Psoas muscle (tissue), 8 donors: ENCODE data around the gene CRADD. TPM values are rescaled to one million over a fixed set of nuclear protein-coding genes. Genes with fewer than 3 reads are reported as not detected.

ENCODE experiments used
- ATAC-seq, 4 donors: fragments of 200-7000 bp; cut with Tn5 transposase; one replicate each; pipeline ENCODE4 v1.9.1; 2020; ENCODE audit warnings: moderate library complexity in 3 of 4, mild to moderate bottlenecking in 2 of 4
- DNase-seq, 2 donors: peaks; one replicate each; pipeline ENCODE4 v3.0.0-alpha.2; 2020
- H3K27ac ChIP-seq: fragments of 200-600 bp; one replicate; pipeline ENCODE4 v1.8.0; 2022
- H3K27me3 ChIP-seq, 3 donors: fragments of 200-600 bp in 1 of 3; one replicate each; pipeline versions ENCODE4 v1.6.1 to v1.8.0; 2013 to 2022; ENCODE audit warnings: low read length in 2 of 3, mild to moderate bottlenecking in 2 of 3, moderate library complexity in 1 of 3; ENCODE audit not compliant: insufficient read depth in 3 of 3
- H3K36me3 ChIP-seq, 2 donors: fragments of 200-600 bp in 1 of 2; one replicate each; pipeline versions ENCODE4 v1.6.1 to v1.8.0; 2013 to 2022; ENCODE audit warnings: low read depth in 1 of 2, mild to moderate bottlenecking in 1 of 2, moderate library complexity in 1 of 2; ENCODE audit not compliant: insufficient read depth in 1 of 2
- H3K4me1 ChIP-seq: fragments of 200-600 bp; one replicate; pipeline ENCODE4 v1.8.0; 2022
- H3K4me3 ChIP-seq: fragments of 200-600 bp; one replicate; pipeline ENCODE4 v1.8.0; 2022; ENCODE audit warnings: mild to moderate bottlenecking
- H3K9me3 ChIP-seq: fragments of 200-600 bp; one replicate; pipeline ENCODE4 v1.8.0; 2022
- WGBS, 3 donors: extraction: QIAGEN DNeasy Blood & Tissue Kit; methylation state at CpG; one replicate each; pipeline versions ENCODE4 v1.1.6 to v1.1.7; 2013; 5-methylcytosine and 5-hydroxymethylcytosine counted together
- intact Hi-C, 2 donors: fragments of 100-400 bp; cut with DNase I; formaldehyde crosslinking; loops; one replicate each; pipeline versions ENCODE4 v1.11.0 to v1.14.2; 2022
- polyA plus RNA-seq, 3 donors: library from polyadenylated mRNA; stranded (reverse); fragments of 200-250 nt; gene quantifications; one replicate each; pipeline ENCODE4 v1.2.3, GENCODE V29; 2013
- total RNA-seq, 4 donors: library from RNA; stranded (reverse); fragmentation: NEBNext Ultra II Directional in 2 of 4; extraction: Animal tissue kit (Norgen Biotek cat#: 25700) in 2 of 4; gene quantifications; one replicate each; pipeline versions ENCODE4 v1.2.1 to v1.2.4, GENCODE V29; 2021 to 2023
- TF ChIP-seq, protein P1 (sequence below): fragments of 200-600 bp; IDR thresholded peaks from one replicate; pipeline ENCODE4 v1.8.0; 2022; ENCODE audit warnings: antibody characterized with exemption
- donor health status: healthy with polysubstance abuse.
- donor health status: DM: no; HTN: no; CAD: no; lungs with moderate emphysema.
- donor health status: Bipolar disorder and iron deficiency.
- donor health status: healthy.
- donor health status: DM: yes; HTN: yes; CAD: no.
- donor health status: DM: no; HTN: no; CAD: no.
- donor health status: DM: no; HTN: no; CAD: no.
- donor health status: DM: yes; HTN: yes; CAD: no.

Gene CRADD
- total and polyA plus RNA-seq, 7 donors = 11.0 to 21.1 (median 12.7) TPM

DNA sequence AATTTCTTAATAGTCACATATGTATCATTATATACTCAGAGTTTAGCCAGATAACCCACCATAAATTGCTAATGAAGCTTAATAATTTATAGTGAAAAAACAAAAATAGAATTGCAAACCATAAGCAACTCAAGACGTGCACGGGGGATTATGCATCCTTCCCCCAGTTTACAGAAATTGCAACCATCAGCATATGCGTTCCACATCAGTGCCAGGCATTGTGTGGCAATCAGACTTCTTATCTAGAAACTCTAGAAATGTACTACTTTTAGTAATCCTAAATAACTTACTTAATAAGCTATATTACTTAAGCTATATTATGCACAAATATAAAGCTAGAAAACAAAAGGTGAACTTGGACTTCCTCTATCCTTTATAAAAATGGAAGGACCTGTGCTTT, 115.8 kb downstream of the CRADD start:
- intact Hi-C loops = no loop called here
- TF ChIP-seq, protein P1, sequence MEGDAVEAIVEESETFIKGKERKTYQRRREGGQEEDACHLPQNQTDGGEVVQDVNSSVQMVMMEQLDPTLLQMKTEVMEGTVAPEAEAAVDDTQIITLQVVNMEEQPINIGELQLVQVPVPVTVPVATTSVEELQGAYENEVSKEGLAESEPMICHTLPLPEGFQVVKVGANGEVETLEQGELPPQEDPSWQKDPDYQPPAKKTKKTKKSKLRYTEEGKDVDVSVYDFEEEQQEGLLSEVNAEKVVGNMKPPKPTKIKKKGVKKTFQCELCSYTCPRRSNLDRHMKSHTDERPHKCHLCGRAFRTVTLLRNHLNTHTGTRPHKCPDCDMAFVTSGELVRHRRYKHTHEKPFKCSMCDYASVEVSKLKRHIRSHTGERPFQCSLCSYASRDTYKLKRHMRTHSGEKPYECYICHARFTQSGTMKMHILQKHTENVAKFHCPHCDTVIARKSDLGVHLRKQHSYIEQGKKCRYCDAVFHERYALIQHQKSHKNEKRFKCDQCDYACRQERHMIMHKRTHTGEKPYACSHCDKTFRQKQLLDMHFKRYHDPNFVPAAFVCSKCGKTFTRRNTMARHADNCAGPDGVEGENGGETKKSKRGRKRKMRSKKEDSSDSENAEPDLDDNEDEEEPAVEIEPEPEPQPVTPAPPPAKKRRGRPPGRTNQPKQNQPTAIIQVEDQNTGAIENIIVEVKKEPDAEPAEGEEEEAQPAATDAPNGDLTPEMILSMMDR = no peak
- no peaks in the 10 kb centered on the region for H3K36me3 ChIP-seq
- H3K27ac ChIP-seq = no peak overlapping the region
- H3K4me3 ChIP-seq = no peak overlapping the region
- DNase-seq = no peak
- 81 to 90% (median 82%) methylated on average over 3 of the region's 3 CpGs for WGBS, 3 donors
- H3K27me3 ChIP-seq = no peaks in the 10 kb centered on the region
- peaks cover under 1% of the 10 kb centered on the region for H3K4me1 ChIP-seq
- no peaks in the 10 kb centered on the region for H3K9me3 ChIP-seq
- no peak for ATAC-seq

DNA sequence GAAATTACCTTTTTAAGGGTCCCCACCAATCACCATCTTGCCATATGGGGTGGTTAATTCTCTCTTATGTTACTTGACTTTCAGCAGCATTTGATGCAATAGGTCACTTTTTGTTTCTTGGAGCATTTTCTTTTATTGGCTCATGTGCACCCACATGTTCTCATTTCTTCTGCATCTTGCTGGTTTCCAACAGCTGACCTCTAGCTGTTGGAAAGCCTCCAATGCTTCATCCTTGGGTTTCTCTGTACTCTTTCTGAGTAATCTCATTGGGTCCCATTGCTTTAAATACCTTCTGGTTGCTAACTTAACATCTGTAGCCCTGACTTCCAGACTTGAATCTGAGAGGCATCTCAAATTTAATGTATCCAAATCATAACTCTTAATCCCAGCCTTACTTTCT, 116.8 kb downstream of the CRADD start:
- Histone ChIP-seq H3K27ac (no peak overlapping the region), H3K27me3 (no peaks in the 10 kb centered on the region), H3K4me1 (peaks cover 10% of the 10 kb centered on the region), H3K36me3 (no peaks in the 10 kb centered on the region), H3K9me3 (no peaks in the 10 kb centered on the region), H3K4me3 (no peak overlapping the region)
- TF ChIP-seq, protein P1 = no peak
- intact Hi-C loops = no loop called here
- ATAC-seq = no peak
- DNase-seq = no peak

DNA sequence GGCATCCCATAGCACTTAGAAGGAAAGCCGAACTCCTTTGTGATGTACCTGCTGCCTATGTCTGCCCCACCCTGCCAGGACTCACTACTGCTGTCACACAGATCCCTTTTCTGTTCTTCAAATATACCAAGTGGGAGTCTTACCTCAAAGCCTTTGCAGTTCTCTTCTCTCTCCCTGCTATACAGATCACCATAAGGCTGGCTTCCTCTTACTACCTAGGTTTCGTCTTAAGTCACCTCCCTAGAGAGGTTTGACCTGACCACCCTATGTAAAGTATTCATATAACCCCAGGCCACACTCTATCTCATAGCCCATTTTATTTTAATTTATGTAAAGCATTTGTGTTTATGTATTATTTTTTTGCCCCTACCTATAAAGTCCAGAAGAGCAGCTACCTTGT, 117.6 kb downstream of the CRADD start:
- no peaks in the 10 kb centered on the region for H3K9me3 ChIP-seq
- 96 to 98% (median 97%) methylated on average over 2 of the region's 2 CpGs for WGBS, 3 donors
- no peak overlapping the region for H3K4me3 ChIP-seq
- no peaks in the 10 kb centered on the region for H3K36me3 ChIP-seq
- no peak overlapping the region for H3K27ac ChIP-seq
- H3K4me1 ChIP-seq = peaks cover 10% of the 10 kb centered on the region
- TF ChIP-seq, protein P1 = no peak
- ATAC-seq (no peak), DNase-seq (no peak)
- intact Hi-C loops = no loop called here
- H3K27me3 ChIP-seq = no peaks in the 10 kb centered on the region

DNA sequence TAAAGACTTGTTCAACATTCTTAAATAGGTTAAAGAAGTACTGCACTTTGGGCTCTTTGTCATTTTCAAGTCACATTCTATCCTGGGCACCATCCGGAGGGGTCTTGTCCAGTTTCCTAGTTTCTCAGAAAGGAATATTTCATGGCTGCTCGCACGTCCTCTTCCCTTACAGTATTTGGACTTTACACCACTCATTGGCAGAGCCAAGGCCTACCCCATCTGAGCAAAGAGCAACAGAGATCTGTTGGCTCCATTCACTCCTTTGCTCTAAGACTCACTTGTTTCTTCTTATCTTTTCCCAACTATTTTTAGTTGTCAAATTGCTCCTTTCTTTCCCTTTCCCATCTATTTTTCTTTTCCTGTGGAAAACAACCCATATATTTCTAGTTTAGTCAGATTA, 118.2 kb downstream of the CRADD start:
- no peak for DNase-seq
- no peak overlapping the region for H3K27ac ChIP-seq
- no peaks in the 10 kb centered on the region for H3K9me3 ChIP-seq
- 91 to 96% (median 92%) methylated on average over 3 of the region's 3 CpGs for WGBS, 3 donors
- intact Hi-C loops = no loop called here
- no peak for ATAC-seq
- no peak overlapping the region for H3K4me3 ChIP-seq
- H3K4me1 ChIP-seq = peaks cover 10% of the 10 kb centered on the region
- H3K36me3 ChIP-seq = no peaks in the 10 kb centered on the region
- no peaks in the 10 kb centered on the region for H3K27me3 ChIP-seq
- TF ChIP-seq, protein P1 = no peak

DNA sequence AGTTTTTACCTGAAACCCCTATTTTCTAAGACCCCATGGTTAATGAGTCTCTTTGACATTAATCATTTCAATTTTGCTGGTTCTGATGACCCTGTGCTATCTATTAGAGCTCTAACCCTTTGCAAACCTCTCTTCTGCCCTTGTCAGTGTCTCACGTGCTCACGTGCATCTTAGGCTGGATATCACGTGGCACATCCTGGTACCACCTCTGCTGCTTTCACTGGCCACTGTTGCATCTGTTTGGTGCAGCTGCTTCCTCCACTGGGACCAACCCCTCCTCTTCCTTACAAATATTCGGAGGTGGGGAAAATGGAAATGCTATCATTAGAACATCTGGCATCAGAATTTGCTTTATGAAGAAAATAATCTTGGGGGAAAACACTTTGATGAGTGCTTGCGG, 119.6 kb downstream of the CRADD start:
- no peak for DNase-seq
- H3K27ac ChIP-seq = no peak overlapping the region
- WGBS, 3 donors = 50 to 60% (median 59%) methylated on average over 5 of the region's 5 CpGs
- no peak for ATAC-seq
- intact Hi-C loops = no loop called here
- H3K27me3 ChIP-seq = no peaks in the 10 kb centered on the region
- peaks cover 12% of the 10 kb centered on the region for H3K4me1 ChIP-seq
- no peaks in the 10 kb centered on the region for H3K36me3 ChIP-seq
- no peaks in the 10 kb centered on the region for H3K9me3 ChIP-seq
- TF ChIP-seq, protein P1 = no peak
- no peak overlapping the region for H3K4me3 ChIP-seq
